MCF 10A (cell line): Measurements from ENCODE around the gene CFAP58. TPM values are rescaled to one million over a fixed set of nuclear protein-coding genes. Genes with fewer than 3 reads are reported as not detected.

Experiments used
- BruUV-seq: library from RNA; stranded (reverse); fragments of 400-500 nt; replicated peaks from 2 replicates; lab custom pipeline; 2021; lab: Mats Ljungman, UMichigan
- CTCF ChIA-PET: fragments of 300-600 bp; sonication (Branson Sonifier 250); formaldehyde crosslinking; extraction: SDS; loops from one replicate; lab custom pipeline; 2021; ENCODE audit warnings: antibody characterized with exemption, inconsistent platforms; lab: Yijun Ruan, JAX
- POLR2A ChIA-PET: fragments of 300-600, 350-650 bp; sonication (Branson Sonifier 250); formaldehyde crosslinking; extraction: SDS; loops from one replicate; lab custom pipeline; 2020; ENCODE audit warnings: antibody characterized with exemption, inconsistent platforms; lab: Yijun Ruan, JAX
- DNase-seq: peaks from one replicate; pipeline ENCODE4 v3.0.0-alpha.2; 2018; ENCODE audit not compliant: unreplicated experiment
- H3K27ac Mint-ChIP-seq: one replicate; pipeline ENCODE4 v1.8.0; 2022; ENCODE audit warnings: mild to moderate bottlenecking, low read depth, mixed read lengths; ENCODE audit not compliant: unreplicated experiment
- H3K27me3 Mint-ChIP-seq: one replicate; pipeline ENCODE4 v1.8.0; 2022; ENCODE audit warnings: mixed read lengths; ENCODE audit not compliant: insufficient read depth, unreplicated experiment
- H3K36me3 Mint-ChIP-seq: one replicate; pipeline ENCODE4 v1.8.0; 2022; ENCODE audit warnings: mild to moderate bottlenecking, moderate library complexity, mixed read lengths; ENCODE audit not compliant: insufficient read depth, unreplicated experiment
- H3K4me1 Mint-ChIP-seq: one replicate; pipeline ENCODE4 v1.8.0; 2022; ENCODE audit warnings: mixed read lengths; ENCODE audit not compliant: insufficient read depth, unreplicated experiment
- H3K4me3 Mint-ChIP-seq: one replicate; pipeline ENCODE4 v1.8.0; 2022; ENCODE audit warnings: mild to moderate bottlenecking, moderate library complexity, mixed read lengths; ENCODE audit not compliant: unreplicated experiment
- H3K9me3 Mint-ChIP-seq: one replicate; pipeline ENCODE4 v1.8.0; 2022; ENCODE audit warnings: mixed read lengths; ENCODE audit not compliant: unreplicated experiment
- intact Hi-C: fragments of 100-400 bp; cut with micrococcal nuclease; formaldehyde crosslinking; loops from 2 replicates; pipeline ENCODE4 v1.14.1; 2022
- total RNA-seq: library from RNA; stranded (reverse); gene quantifications from 2 replicates; pipeline ENCODE4 v1.2.3, GENCODE V29; 2022
- TF ChIP-seq, protein P1 (sequence below): fragments of 200-600 bp; IDR thresholded peaks from one replicate; pipeline ENCODE4 v1.8.0; 2022; ENCODE audit warnings: antibody characterized with exemption, mild to moderate bottlenecking; ENCODE audit not compliant: unreplicated experiment

The CFAP58 gene
- total RNA-seq, 1 experiment from 2014 or later: 0.89 TPM

DNA sequence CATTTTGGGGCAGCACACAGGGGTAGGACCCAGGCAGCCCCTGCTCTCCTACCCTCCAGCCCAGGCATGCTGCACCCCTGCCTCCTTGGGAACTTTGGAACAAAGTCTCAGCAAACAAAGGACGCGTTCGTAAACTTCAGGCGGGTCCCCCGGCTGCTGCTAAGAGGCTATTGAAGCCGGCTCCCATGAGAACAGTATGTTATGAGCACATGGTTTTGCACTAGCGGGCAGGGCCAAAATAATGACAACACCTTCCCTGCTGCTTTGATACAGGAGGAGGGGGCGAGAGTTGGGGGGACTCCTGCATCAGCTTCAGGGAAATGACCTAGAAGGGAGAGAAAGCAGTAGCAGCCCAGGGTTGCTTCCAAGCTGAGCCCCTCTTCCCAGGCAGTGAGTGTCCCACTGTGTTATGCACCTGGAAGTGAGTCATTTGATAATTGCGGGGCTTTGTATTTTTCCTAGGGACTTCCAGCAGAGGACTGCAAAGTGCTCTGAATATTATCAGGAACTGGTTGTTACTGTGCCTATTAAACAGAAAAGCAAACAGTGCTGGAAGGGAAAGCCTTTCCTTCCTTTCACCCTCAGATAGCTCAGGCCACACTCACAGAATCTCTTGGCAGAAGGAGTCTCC, 22.3 kb upstream of the CFAP58 start:
- H3K4me3 Mint-ChIP-seq: no peak overlapping the region
- POLR2A ChIA-PET: interaction anchor here (0.7 to 5.8 kb wide), 11 partner anchors 7 to 77 kb away, joined by 3 to 124 read pairs (median 18); partner anchors contain the start of genes GSTO1 and ITPRIP
- no peaks in the 10 kb centered on the region for H3K9me3 Mint-ChIP-seq
- no TSS peak for BruUV-seq
- H3K27me3 Mint-ChIP-seq: no peaks in the 10 kb centered on the region
- H3K36me3 Mint-ChIP-seq: peaks cover 10% of the 10 kb centered on the region
- peak; percentile 55 for DNase-seq
- H3K27ac Mint-ChIP-seq: peak overlapping the region; percentile 95
- CTCF ChIA-PET: interaction anchor here (0.6 to 10.5 kb wide), 8 partner anchors 10 to 57 kb away, joined by 3 to 79 read pairs (median 4); no protein-coding TSS in a partner anchor
- TF ChIP-seq, protein P1, sequence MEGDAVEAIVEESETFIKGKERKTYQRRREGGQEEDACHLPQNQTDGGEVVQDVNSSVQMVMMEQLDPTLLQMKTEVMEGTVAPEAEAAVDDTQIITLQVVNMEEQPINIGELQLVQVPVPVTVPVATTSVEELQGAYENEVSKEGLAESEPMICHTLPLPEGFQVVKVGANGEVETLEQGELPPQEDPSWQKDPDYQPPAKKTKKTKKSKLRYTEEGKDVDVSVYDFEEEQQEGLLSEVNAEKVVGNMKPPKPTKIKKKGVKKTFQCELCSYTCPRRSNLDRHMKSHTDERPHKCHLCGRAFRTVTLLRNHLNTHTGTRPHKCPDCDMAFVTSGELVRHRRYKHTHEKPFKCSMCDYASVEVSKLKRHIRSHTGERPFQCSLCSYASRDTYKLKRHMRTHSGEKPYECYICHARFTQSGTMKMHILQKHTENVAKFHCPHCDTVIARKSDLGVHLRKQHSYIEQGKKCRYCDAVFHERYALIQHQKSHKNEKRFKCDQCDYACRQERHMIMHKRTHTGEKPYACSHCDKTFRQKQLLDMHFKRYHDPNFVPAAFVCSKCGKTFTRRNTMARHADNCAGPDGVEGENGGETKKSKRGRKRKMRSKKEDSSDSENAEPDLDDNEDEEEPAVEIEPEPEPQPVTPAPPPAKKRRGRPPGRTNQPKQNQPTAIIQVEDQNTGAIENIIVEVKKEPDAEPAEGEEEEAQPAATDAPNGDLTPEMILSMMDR: no peak
- H3K4me1 Mint-ChIP-seq: peaks cover 75% of the 10 kb centered on the region
- intact Hi-C loops: loop anchor here (10.0 kb wide), 1 partner anchor 447 kb away; no protein-coding TSS in a partner anchor

GRCh38 chr10:104332243-104333031, 21.2 kb upstream of the CFAP58 start:
- ChIA-PET POLR2A (interaction anchor here (0.6 to 5.8 kb wide), 6 partner anchors 8 to 32 kb away, joined by 3 to 124 read pairs (median 13); no protein-coding TSS in a partner anchor), CTCF (interaction anchor here (0.6 to 10.5 kb wide), 5 partner anchors 18 to 58 kb away, joined by 3 to 79 read pairs (median 3); no protein-coding TSS in a partner anchor)
- Mint-ChIP-seq H3K36me3 (peaks cover 6% of the 10 kb centered on the region), H3K27ac (peak overlapping the region; percentile 95), H3K27me3 (no peaks in the 10 kb centered on the region), H3K4me3 (no peak overlapping the region), H3K9me3 (no peaks in the 10 kb centered on the region), H3K4me1 (peaks cover 69% of the 10 kb centered on the region)
- BruUV-seq: no TSS peak
- DNase-seq: no peak
- TF ChIP-seq, protein P1: no peak
- intact Hi-C loops: loop anchor here (10.0 kb wide), 1 partner anchor 448 kb away; no protein-coding TSS in a partner anchor

DNA sequence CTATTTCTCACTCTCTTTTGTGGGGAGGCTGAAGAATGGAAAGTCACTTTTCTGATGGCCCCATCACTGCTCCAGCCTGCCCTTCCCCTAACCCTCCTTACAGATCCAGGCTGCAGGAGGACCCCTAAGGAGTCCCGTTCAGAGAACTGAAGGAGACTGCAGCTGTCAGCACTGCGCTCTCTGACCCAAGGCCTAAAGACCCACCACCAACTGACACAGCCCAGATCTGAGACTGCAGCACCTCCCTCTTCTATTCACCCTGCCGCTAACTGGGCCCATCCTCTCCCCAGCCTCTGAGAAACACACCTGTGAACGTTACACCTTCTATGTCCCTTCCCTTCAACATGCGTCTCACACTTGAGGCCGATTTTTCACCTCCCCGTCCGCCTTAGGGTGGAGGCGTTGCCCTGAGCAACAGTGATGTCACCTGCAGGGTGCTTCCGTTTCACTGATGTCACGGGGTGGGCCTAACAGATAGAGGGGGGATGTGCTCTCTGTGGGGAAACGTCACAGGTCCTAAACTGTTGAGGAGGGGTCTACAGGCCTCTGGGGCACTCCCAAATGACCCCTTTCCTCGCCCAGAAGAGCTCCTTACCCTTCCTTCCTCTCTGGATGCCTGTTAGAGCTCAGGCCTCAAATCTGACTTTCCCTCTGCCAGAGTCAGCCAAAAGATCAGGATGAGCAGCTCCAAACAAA, 20.5 kb upstream of the CFAP58 start:
- Mint-ChIP-seq H3K27me3 (no peaks in the 10 kb centered on the region), H3K9me3 (no peaks in the 10 kb centered on the region), H3K36me3 (peaks cover 6% of the 10 kb centered on the region), H3K4me1 (peaks cover 62% of the 10 kb centered on the region), H3K4me3 (no peak overlapping the region), H3K27ac (peak overlapping the region; percentile 46)
- intact Hi-C loops: loop anchor here (10.0 kb wide), 1 partner anchor 448 kb away; no protein-coding TSS in a partner anchor
- ChIA-PET POLR2A (interaction anchor here (6.9 kb wide), 1 partner anchor 12 kb away, joined by 146 read pairs; no protein-coding TSS in a partner anchor), CTCF (interaction anchor here (1.3 to 10.5 kb wide), 3 partner anchors 17 to 50 kb away, joined by 3 to 79 read pairs (median 5); no protein-coding TSS in a partner anchor)
- no TSS peak for BruUV-seq
- DNase-seq: no peak
- TF ChIP-seq, protein P1: no peak
